H9 (cell line): ENCODE measurements around the gene ZC3H7B. TPM values are rescaled to one million over a fixed set of nuclear protein-coding genes. Genes with fewer than 3 reads are reported as not detected.

Experiments used
- DNase-seq: peaks from one replicate; pipeline ENCODE4 v3.0.0-alpha.2; 2017
- H2AFZ ChIP-seq: one replicate; pipeline ENCODE4 v1.6.1; 2013; ENCODE audit warnings: mild to moderate bottlenecking, low read length, control low read depth, moderate library complexity
- H2AK5ac ChIP-seq: 2 replicates; pipeline ENCODE4 v1.6.1; 2013; ENCODE audit warnings: low read length, control low read depth, mixed read lengths; ENCODE audit not compliant: insufficient read length
- H2BK120ac ChIP-seq: one replicate; pipeline ENCODE4 v1.6.1; 2013; ENCODE audit warnings: low read depth, mild to moderate bottlenecking, low read length, control low read depth, inconsistent platforms; ENCODE audit not compliant: poor library complexity, severe bottlenecking
- H2BK12ac ChIP-seq: 2 replicates; pipeline ENCODE4 v1.6.1; 2013; ENCODE audit warnings: low read length, control low read depth, mixed read lengths, low read depth; ENCODE audit not compliant: insufficient read length
- H2BK15ac ChIP-seq: 2 replicates; pipeline ENCODE4 v1.6.1; 2013; ENCODE audit warnings: low read depth, low read length, control low read depth
- H2BK20ac ChIP-seq: one replicate; pipeline ENCODE4 v1.6.1; 2013; ENCODE audit warnings: low read depth, mild to moderate bottlenecking, low read length, control low read depth, inconsistent platforms; ENCODE audit not compliant: poor library complexity, severe bottlenecking
- H2BK5ac ChIP-seq: 2 replicates; pipeline ENCODE4 v1.6.1; 2013; ENCODE audit warnings: low read length, control low read depth, mixed read lengths; ENCODE audit not compliant: insufficient read length
- H3K14ac ChIP-seq: 2 replicates; pipeline ENCODE4 v1.6.1; 2013; ENCODE audit warnings: low read length, control low read depth; ENCODE audit not compliant: insufficient read depth
- H3K18ac ChIP-seq: 2 replicates; pipeline ENCODE4 v1.6.1; 2013; ENCODE audit warnings: low read depth, mild to moderate bottlenecking, mixed read lengths, low read length, control low read depth; ENCODE audit not compliant: insufficient read length
- H3K23ac ChIP-seq: 2 replicates; pipeline ENCODE4 v1.6.1; 2013; ENCODE audit warnings: low read length, control low read depth, mixed read lengths, low read depth; ENCODE audit not compliant: insufficient read length
- H3K23me2 ChIP-seq: 2 replicates; pipeline ENCODE4 v1.6.1; 2013; ENCODE audit warnings: low read depth, mild to moderate bottlenecking, mixed read lengths, low read length, control low read depth; ENCODE audit not compliant: insufficient read length, poor library complexity, severe bottlenecking
- H3K27ac ChIP-seq: 2 replicates; pipeline ENCODE4 v1.5.1; 2013; ENCODE audit warnings: low read length, control low read depth, mixed read lengths, low read depth; ENCODE audit not compliant: insufficient read length
- H3K27me3 ChIP-seq: 2 replicates; pipeline ENCODE4 v1.6.1; 2013; ENCODE audit warnings: low read length, control low read depth, inconsistent platforms; ENCODE audit not compliant: insufficient read depth
- H3K4ac ChIP-seq: 2 replicates; pipeline ENCODE4 v1.6.1; 2013; ENCODE audit warnings: low read depth, mild to moderate bottlenecking, control low read depth, inconsistent platforms, low read length, moderate library complexity
- H3K4me1 ChIP-seq: 2 replicates; pipeline ENCODE4 v1.6.1; 2013; ENCODE audit warnings: low read length, control low read depth, inconsistent platforms; ENCODE audit not compliant: insufficient read depth
- H3K4me2 ChIP-seq: 2 replicates; pipeline ENCODE4 v1.6.1; 2013; ENCODE audit warnings: low read length, control low read depth, mixed read lengths; ENCODE audit not compliant: insufficient read length, insufficient read depth
- H3K56ac ChIP-seq: 2 replicates; pipeline ENCODE4 v1.6.1; 2013; ENCODE audit warnings: low read depth, mild to moderate bottlenecking, mixed read lengths, low read length, control low read depth; ENCODE audit not compliant: insufficient read length
- H3K79me1 ChIP-seq: 2 replicates; pipeline ENCODE4 v1.6.1; 2013; ENCODE audit warnings: low read depth, mild to moderate bottlenecking, moderate library complexity, low read length, control low read depth, inconsistent platforms; ENCODE audit not compliant: insufficient read depth, poor library complexity, severe bottlenecking
- H3K79me2 ChIP-seq: 2 replicates; pipeline ENCODE4 v1.6.1; 2013; ENCODE audit warnings: low read length, control low read depth, inconsistent platforms; ENCODE audit not compliant: insufficient read depth
- H3K9ac ChIP-seq: 2 replicates; pipeline ENCODE4 v1.6.1; 2013; ENCODE audit warnings: low read length, control low read depth, mixed read lengths; ENCODE audit not compliant: insufficient read length; ENCODE audit errors: extremely low read depth
- H3K9me3 ChIP-seq: one replicate; pipeline ENCODE4 v1.6.1; 2013; ENCODE audit warnings: low read depth, low read length, inconsistent platforms; ENCODE audit not compliant: control insufficient read depth
- H3T11ph ChIP-seq: one replicate; pipeline ENCODE4 v1.6.1; 2013; ENCODE audit warnings: mild to moderate bottlenecking, low read length, control low read depth, inconsistent platforms
- H4K20me1 ChIP-seq: one replicate; pipeline ENCODE4 v1.6.1; 2013; ENCODE audit not compliant: control insufficient read depth, insufficient read length, insufficient read depth
- H4K5ac ChIP-seq: 2 replicates; pipeline ENCODE4 v1.6.1; 2013; ENCODE audit warnings: low read depth, mild to moderate bottlenecking, mixed read lengths, low read length, control low read depth; ENCODE audit not compliant: insufficient read length
- H4K8ac ChIP-seq: replicated peaks from 2 replicates; pipeline ENCODE4 v1.6.1; 2013; ENCODE audit warnings: low read length, control low read depth, mixed read lengths, low read depth; ENCODE audit not compliant: insufficient read length
- H4K91ac ChIP-seq: 2 replicates; pipeline ENCODE4 v1.6.1; 2013; ENCODE audit warnings: low read depth, mild to moderate bottlenecking, moderate library complexity, mixed read lengths, low read length, control low read depth; ENCODE audit not compliant: insufficient read length
- H3K27ac Mint-ChIP-seq, 3 experiments: 2 replicates in 2 of 3; 3 replicates in 1 of 3; pipeline ENCODE4 v1.8.0; 2020 to 2021; ENCODE audit warnings: mixed read lengths in 3 of 3, mild to moderate bottlenecking in 1 of 3, moderate library complexity in 1 of 3
- H3K27me3 Mint-ChIP-seq: 2 replicates; pipeline ENCODE4 v1.8.0; 2021; ENCODE audit warnings: low read depth, mild to moderate bottlenecking, moderate library complexity, mixed read lengths
- H3K36me3 Mint-ChIP-seq, 3 experiments: 2 replicates in 2 of 3; 3 replicates in 1 of 3; pipeline ENCODE4 v1.8.0; 2020 to 2021; ENCODE audit warnings: low read depth in 3 of 3, mixed read lengths in 3 of 3; ENCODE audit not compliant: insufficient read depth in 1 of 3
- H3K4me1 Mint-ChIP-seq, 2 experiments: 2 replicates each; pipeline ENCODE4 v1.8.0; 2020; ENCODE audit warnings: mixed read lengths in 2 of 2
- H3K4me3 Mint-ChIP-seq, 2 experiments: 2 replicates in 1 of 2; 3 replicates in 1 of 2; pipeline ENCODE4 v1.8.0; 2020 to 2021; ENCODE audit warnings: mild to moderate bottlenecking in 2 of 2, mixed read lengths in 2 of 2, moderate library complexity in 1 of 2
- H3K9me3 Mint-ChIP-seq, 2 experiments: 2 replicates in 1 of 2; 3 replicates in 1 of 2; pipeline ENCODE4 v1.8.0; 2020; ENCODE audit warnings: mild to moderate bottlenecking in 2 of 2, mixed read lengths in 2 of 2, moderate library complexity in 1 of 2
- CTCF ChIP-seq: fragments of 200-600 bp; sonication (generic); conservative IDR thresholded peaks from 3 replicates; pipeline ENCODE4 v1.8.0; 2021; ENCODE audit warnings: antibody characterized with exemption, mild to moderate bottlenecking
- WGBS: extraction: QIAGEN DNeasy Blood & Tissue Kit; methylation state at CpG from one replicate; pipeline ENCODE4 v1.1.7; 2013; ENCODE audit warnings: missing lambda C conversion rate, low lambda C conversion rate, mixed read lengths; ENCODE audit not compliant: insufficient read length; ENCODE audit errors: extremely low coverage; 5-methylcytosine and 5-hydroxymethylcytosine counted together
- total RNA-seq: library from RNA; stranded (reverse); gene quantifications from 2 replicates; pipeline ENCODE4 v1.2.1, GENCODE V29; 2021

The ZC3H7B gene
- total RNA-seq, 1 experiment from 2014 or later, result 69.3 TPM

GRCh38 chr22:41347066-41347859 lies 45.9 kb downstream of the ZC3H7B start:
- no peaks in the 10 kb centered on the region for H3K4me1 Mint-ChIP-seq

More at GRCh38 chr22:41347066-41347859, 45.9 kb downstream of the ZC3H7B start:
- no peak overlapping the region for H3K4me3 Mint-ChIP-seq
- no peaks in the 10 kb centered on the region for H3K4me1 ChIP-seq
- no peaks in the 10 kb centered on the region for H3K9me3 Mint-ChIP-seq
- H3K36me3 Mint-ChIP-seq, result peaks cover 19 to 83% (median 73%) of the 10 kb centered on the region in 3 experiments; a peak in 6 of 7 replicates
- H4K8ac ChIP-seq, result no peak overlapping the region
- H4K91ac ChIP-seq, result no peak overlapping the region
- no peak for TF ChIP-seq CTCF
- H2BK12ac ChIP-seq, result no peak overlapping the region
- H3K27ac Mint-ChIP-seq, result no peak overlapping the region; a peak in 1 of 7 replicates
- no peak overlapping the region for H3K23ac ChIP-seq
- no peaks in the 10 kb centered on the region for H3K79me1 ChIP-seq
- no peak overlapping the region for H2BK5ac ChIP-seq
- H3K4me2 ChIP-seq, result no peak overlapping the region
- WGBS, result no CpG with 5 or more reads among the region's 18 CpGs
- no peaks in the 10 kb centered on the region for H4K20me1 ChIP-seq
- no peaks in the 10 kb centered on the region for H3K27me3 ChIP-seq
- H2AFZ ChIP-seq, result no peak overlapping the region
- H3K9me3 ChIP-seq, result no peaks in the 10 kb centered on the region
- H4K5ac ChIP-seq, result no peak overlapping the region
- no peak overlapping the region for H2BK20ac ChIP-seq
- no peaks in the 10 kb centered on the region for H3K23me2 ChIP-seq
- no peak overlapping the region for H3K9ac ChIP-seq
- no peaks in the 10 kb centered on the region for H3K79me2 ChIP-seq
- no peak overlapping the region; the same call in 1 of the 2 replicates for H3K14ac ChIP-seq
- H3K27me3 Mint-ChIP-seq, result no peaks in the 10 kb centered on the region; the same call in 1 of the 2 replicates
- H2BK120ac ChIP-seq, result no peak overlapping the region
- no peak overlapping the region for H3T11ph ChIP-seq
- H3K4ac ChIP-seq, result no peak overlapping the region
- no peak overlapping the region for H2AK5ac ChIP-seq
- no peak overlapping the region for H3K18ac ChIP-seq
- no peak overlapping the region for H3K27ac ChIP-seq
- H3K56ac ChIP-seq, result no peak overlapping the region
- no peak for DNase-seq
- H2BK15ac ChIP-seq, result no peak overlapping the region
